ENCODE measurements around the gene PBXIP1. TPM values are rescaled to one million over a fixed set of nuclear protein-coding genes. Genes with fewer than 3 reads are reported as not detected.

PBXIP1 gene
- total RNA-seq, 1 donor from 2014 or later, result 23.7 TPM

- Histone ChIP-seq H3K27me3 (ENCODE audit: control insufficient read depth, insufficient read depth, low read length) (no peaks in the 10 kb centered on the region), H3K36me3 (ENCODE audit: control insufficient read depth, insufficient read depth, low read length) (no peaks in the 10 kb centered on the region), H3K4me3 (ENCODE audit: low read depth, low read length) (no peak overlapping the region)
- FAIRE-seq, result no peak
- TF ChIP-seq CTCF (IDR thresholded peaks at IDR 0.05; ENCODE audit: insufficient read depth, low read length, severe bottlenecking), result peak; percentile 81
- peak; percentile 45 for DNase-seq (ENCODE audit: low read depth)
These were observed 49.2 kb downstream of the PBXIP1 start for GRCh38 chr1:154906621-154907081.

GRCh38 chr1:154902938-154903566, 52.8 kb downstream of the PBXIP1 start:
- DNase-seq (ENCODE audit: low read depth) (no peak), FAIRE-seq (no peak)
- H3K4me3 ChIP-seq (ENCODE audit: low read depth, low read length), result no peak overlapping the region
- H3K27me3 ChIP-seq (ENCODE audit: control insufficient read depth, insufficient read depth, low read length), result no peaks in the 10 kb centered on the region
- no peak for TF ChIP-seq CTCF (IDR thresholded peaks at IDR 0.05; ENCODE audit: insufficient read depth, low read length, severe bottlenecking)
- no peaks in the 10 kb centered on the region for H3K36me3 ChIP-seq (ENCODE audit: control insufficient read depth, insufficient read depth, low read length)

GRCh38 chr1:154901591-154901990, 54.3 kb downstream of the PBXIP1 start:
- no peak for FAIRE-seq

GRCh38 chr1:154899041-154899440, 56.9 kb downstream of the PBXIP1 start:
- Histone ChIP-seq H3K4me3 (ENCODE audit: low read depth, low read length) (no peak overlapping the region), H3K27me3 (ENCODE audit: control insufficient read depth, insufficient read depth, low read length) (no peaks in the 10 kb centered on the region), H3K36me3 (ENCODE audit: control insufficient read depth, insufficient read depth, low read length) (no peaks in the 10 kb centered on the region)
- no peak for TF ChIP-seq CTCF (IDR thresholded peaks at IDR 0.05; ENCODE audit: insufficient read depth, low read length, severe bottlenecking)
- FAIRE-seq, result no peak
- DNase-seq (ENCODE audit: low read depth), result no peak

More at GRCh38 chr1:154901591-154901990, 54.3 kb downstream of the PBXIP1 start:
- no peak for TF ChIP-seq CTCF (IDR thresholded peaks at IDR 0.05; ENCODE audit: insufficient read depth, low read length, severe bottlenecking)
- Histone ChIP-seq H3K4me3 (ENCODE audit: low read depth, low read length) (no peak overlapping the region), H3K36me3 (ENCODE audit: control insufficient read depth, insufficient read depth, low read length) (no peaks in the 10 kb centered on the region), H3K27me3 (ENCODE audit: control insufficient read depth, insufficient read depth, low read length) (no peaks in the 10 kb centered on the region)
- DNase-seq (ENCODE audit: low read depth), result no peak

- DNase-seq (ENCODE audit: low read depth) (no peak), FAIRE-seq (no peak)
- H3K4me3 ChIP-seq (ENCODE audit: low read depth, low read length), result no peak overlapping the region
- no peaks in the 10 kb centered on the region for H3K36me3 ChIP-seq (ENCODE audit: control insufficient read depth, insufficient read depth, low read length)
- TF ChIP-seq CTCF (IDR thresholded peaks at IDR 0.05; ENCODE audit: insufficient read depth, low read length, severe bottlenecking), result no peak
- H3K27me3 ChIP-seq (ENCODE audit: control insufficient read depth, insufficient read depth, low read length), result no peaks in the 10 kb centered on the region
These were observed 59.1 kb downstream of the PBXIP1 start for GRCh38 chr1:154896771-154897286.

GRCh38 chr1:154895798-154896197, 60.1 kb downstream of the PBXIP1 start:
- H3K27me3 ChIP-seq (ENCODE audit: control insufficient read depth, insufficient read depth, low read length), result no peaks in the 10 kb centered on the region
- no peak for DNase-seq (ENCODE audit: low read depth)
- no peak for TF ChIP-seq CTCF (IDR thresholded peaks at IDR 0.05; ENCODE audit: insufficient read depth, low read length, severe bottlenecking)
- no peaks in the 10 kb centered on the region for H3K36me3 ChIP-seq (ENCODE audit: control insufficient read depth, insufficient read depth, low read length)
- H3K4me3 ChIP-seq (ENCODE audit: low read depth, low read length), result no peak overlapping the region
- FAIRE-seq, result no peak
